Left cardiac atrium (tissue), 4 donors: Measurements from ENCODE around the gene RALGPS2. TPM values are rescaled to one million over a fixed set of nuclear protein-coding genes. Genes with fewer than 3 reads are reported as not detected.
"Not testable (repeated sequence)": the region's sequence is repeated elsewhere in the genome, so short reads cannot be mapped to it uniquely, and the experiment has no call there.

ENCODE experiments used
- ATAC-seq, 2 donors: fragments of 200-7000 bp; cut with Tn5 transposase; one replicate each; pipeline ENCODE4 v1.9.1; 2020; ENCODE audit warnings: mild to moderate bottlenecking in 2 of 2, moderate library complexity in 2 of 2
- DNase-seq: peaks from one replicate; pipeline ENCODE4 v3.0.0-alpha.2; 2020
- intact Hi-C, 2 donors: fragments of 100-400 bp; cut with DNase I; formaldehyde crosslinking; loops; one replicate each; pipeline versions ENCODE4 v1.14.1 to v1.15.1; 2022 to 2023
- total RNA-seq, 2 donors: library from RNA; stranded (reverse); fragmentation: NEBNext Ultra II Directional; extraction: Animal tissue kit (Norgen Biotek cat#: 25700); gene quantifications; one replicate each; pipeline ENCODE4 v1.2.1, GENCODE V29; 2021
- donor health status: DM: no; HTN: yes; CAD: no.
- donor health status: DM: no; HTN: yes; CAD: no; lungs with severe emphysema.
- donor health status: DM: yes; HTN: yes; CAD: no.
- donor health status: Dilated cardiomyopathy.

Gene RALGPS2
- total RNA-seq, 2 donors from 2014 or later: 9.6 to 17.6 TPM

DNA sequence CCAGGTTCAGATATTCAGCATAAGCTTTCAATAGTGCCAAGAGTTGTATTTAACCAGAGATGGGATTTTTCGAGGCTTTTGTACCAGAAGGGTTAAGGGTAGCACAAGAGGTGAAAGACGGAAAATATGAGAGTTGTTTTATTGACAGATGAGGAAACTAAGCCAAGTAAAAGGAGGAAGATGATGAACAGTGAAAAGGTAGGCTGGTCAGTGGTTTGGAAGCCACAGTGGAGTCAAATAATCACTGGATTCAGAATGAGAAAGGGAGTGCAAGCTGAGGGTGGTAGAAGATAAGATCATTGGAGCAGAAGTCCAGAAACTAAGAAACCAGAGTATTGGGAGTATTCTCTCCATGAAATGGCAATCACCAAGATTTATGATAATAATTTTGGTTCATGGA is 100.1 kb downstream of the RALGPS2 start:
- intact Hi-C loops: no loop called here
- ATAC-seq: no peak

DNA sequence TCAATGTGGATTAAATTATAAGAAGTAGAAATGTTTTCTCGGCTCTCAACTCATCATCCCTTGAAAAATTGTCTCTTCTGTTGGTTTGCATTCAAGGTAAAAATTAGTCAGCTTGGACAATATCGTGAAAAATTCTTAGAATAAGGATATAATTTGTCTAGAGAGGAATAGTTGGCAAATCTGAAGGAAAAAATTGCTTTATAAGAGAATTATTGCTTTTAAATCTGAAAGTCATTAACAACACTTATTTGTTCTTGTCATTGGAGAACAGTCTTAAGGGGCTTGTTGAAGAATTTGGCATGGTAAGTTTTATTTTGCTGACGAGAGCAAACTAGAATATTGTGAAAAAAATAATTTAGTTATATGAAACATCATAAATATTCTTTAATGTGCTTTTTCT is 119.4 kb downstream of the RALGPS2 start:
- intact Hi-C loops: no loop called here
- ATAC-seq (no peak), DNase-seq (no peak)

More for the DNA sequence above, 100.1 kb downstream of the RALGPS2 start:
- DNase-seq: no peak

DNA sequence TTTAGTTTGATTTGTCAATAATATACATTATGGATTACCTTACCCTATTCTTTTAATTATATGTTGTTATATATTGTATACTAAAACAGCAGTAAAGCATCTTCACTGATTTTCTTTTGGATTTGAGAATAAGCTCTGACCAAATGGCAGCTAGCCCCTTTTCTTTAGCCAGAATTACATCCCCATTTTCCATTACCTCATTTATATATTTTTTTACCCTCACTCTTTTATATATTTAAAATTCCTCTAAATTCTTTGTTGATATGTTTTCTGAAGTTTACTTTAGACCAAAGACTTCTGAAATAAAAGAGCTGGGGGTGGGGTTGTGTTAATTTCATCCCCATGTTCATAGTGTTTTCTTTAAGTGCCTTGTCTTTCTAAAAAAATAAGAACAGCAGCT is 121.3 kb downstream of the RALGPS2 start:
- ATAC-seq: no peak
- intact Hi-C loops: no loop called here
- no peak for DNase-seq

- ATAC-seq: peak in 1 of 2 donors; percentile 38
- DNase-seq: no peak
- intact Hi-C loops: no loop called here
Measured at GRCh38 chr1:178847396-178847849, 122.4 kb downstream of the RALGPS2 start.

DNA sequence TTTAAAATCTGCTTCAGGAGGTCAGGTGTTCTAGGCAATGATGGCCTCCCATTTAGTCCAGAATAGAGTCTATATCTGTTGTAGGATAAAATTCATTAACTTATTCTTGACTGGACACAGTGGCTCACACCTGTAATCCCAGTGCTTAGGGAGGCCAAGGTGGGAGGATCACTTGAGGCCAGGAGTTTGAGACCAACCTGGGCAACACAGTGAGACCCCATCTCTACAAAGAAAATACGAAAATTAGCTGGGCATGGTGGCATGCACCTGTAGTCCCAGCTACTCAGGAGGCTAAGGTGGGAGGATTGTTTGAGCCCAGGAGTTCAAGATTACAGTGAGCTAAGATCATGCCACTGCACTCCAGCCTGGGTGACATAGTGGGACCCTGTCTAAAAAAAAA is 122.9 kb downstream of the RALGPS2 start:
- intact Hi-C loops, ATAC-seq, DNase-seq: not testable (repeated sequence)

DNA sequence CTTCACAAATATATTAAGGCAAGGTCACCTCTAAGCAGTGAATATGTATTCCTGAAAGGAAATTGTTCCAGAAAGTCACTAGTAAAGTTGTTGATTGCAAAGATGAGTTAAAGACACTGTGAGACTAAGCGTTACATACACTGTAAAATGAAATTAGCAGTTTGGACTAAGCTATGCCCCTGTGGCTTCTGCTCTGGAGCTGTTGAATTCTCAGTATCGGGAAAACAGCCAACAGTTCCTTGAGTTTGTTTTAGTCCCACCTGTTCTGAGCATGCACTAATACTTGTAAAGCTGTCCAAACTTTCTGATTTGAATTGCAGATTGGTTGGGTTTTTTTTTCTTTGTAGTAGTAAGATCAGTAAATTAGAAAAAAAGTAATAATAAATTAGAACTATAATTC is 124.9 kb downstream of the RALGPS2 start:
- intact Hi-C loops: no loop called here
- DNase-seq: no peak
- no peak for ATAC-seq

DNA sequence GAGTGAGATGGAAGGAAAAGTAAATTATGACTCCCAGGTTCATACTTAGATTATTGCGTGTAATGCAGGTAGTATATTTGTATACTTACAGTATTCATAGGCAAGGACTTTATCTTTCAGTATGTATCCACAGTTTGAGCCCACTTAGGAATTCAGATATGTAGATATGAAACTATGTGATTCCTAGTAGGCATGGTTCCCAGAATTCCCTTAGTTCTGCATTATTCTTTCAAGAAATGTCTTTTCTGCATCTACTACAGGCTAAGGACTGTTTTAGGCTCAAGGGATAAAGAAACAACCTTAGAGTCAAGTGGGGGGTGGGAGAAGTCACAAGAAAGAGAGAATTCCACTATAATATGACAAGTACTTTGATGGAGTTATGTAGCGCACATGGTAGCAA is 132.1 kb downstream of the RALGPS2 start:
- DNase-seq (no peak), ATAC-seq (no peak)
- intact Hi-C loops: no loop called here

- intact Hi-C loops: no loop called here
- DNase-seq: no peak
- no peak for ATAC-seq
Measured at GRCh38 chr1:178862416-178862815, 137.4 kb downstream of the RALGPS2 start.

DNA sequence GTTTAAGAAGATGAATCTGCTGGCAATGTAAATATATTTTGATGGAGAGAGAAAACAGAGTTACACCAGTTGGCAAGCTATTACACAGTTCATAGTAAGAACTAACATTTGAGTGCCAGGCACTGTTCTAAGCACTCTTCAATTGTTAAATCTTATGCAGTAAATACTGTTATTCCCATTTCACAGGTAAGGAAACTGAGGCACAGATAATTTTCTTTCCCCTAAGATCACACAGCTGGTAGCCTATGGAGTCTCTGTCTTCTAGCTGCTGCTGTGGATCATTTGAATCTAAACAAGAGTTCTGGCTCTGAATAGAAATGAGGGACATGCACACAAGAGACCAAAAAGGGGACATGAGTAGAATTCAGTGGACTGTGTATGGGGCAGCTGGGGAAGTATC is 137.8 kb downstream of the RALGPS2 start:
- intact Hi-C loops: no loop called here
- ATAC-seq (no peak), DNase-seq (no peak)

DNA sequence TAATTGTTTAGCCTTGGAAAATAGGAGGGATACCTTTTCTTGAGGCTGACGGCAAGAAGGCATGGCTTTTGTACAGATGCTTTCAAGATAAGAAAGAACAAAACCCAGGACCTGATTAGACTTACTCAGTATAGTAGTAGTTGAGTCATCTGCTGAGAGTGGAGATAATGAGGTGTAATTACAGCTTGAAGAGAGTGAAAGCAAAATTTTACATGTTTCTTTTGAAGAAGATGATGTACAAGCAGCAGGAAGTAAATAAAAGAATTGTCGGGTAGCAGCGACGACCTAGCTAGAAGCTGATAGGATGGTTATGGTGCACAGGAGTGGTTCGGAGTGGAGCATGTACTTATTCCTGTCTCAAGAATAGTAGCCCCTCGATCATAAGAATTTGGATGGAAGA is 139.3 kb downstream of the RALGPS2 start:
- intact Hi-C loops: no loop called here

GRCh38 chr1:178867670-178868069 is 142.6 kb downstream of the RALGPS2 start:
- no peak for DNase-seq
- ATAC-seq: no peak
- intact Hi-C loops: no loop called here

More for the DNA sequence above, 139.3 kb downstream of the RALGPS2 start:
- DNase-seq (no peak), ATAC-seq (peak in 1 of 2 donors; percentile 16)

GRCh38 chr1:178868706-178869105 is 143.7 kb downstream of the RALGPS2 start:
- no peak for ATAC-seq
- intact Hi-C loops: no loop called here
- no peak for DNase-seq

GRCh38 chr1:178869119-178869697 is 144.2 kb downstream of the RALGPS2 start:
- ATAC-seq (peak; percentile 57 to 73), DNase-seq (no peak)
- intact Hi-C loops: no loop called here

GRCh38 chr1:178870221-178870620 is 145.2 kb downstream of the RALGPS2 start:
- intact Hi-C loops: no loop called here
- ATAC-seq (no peak), DNase-seq (no peak)

DNA sequence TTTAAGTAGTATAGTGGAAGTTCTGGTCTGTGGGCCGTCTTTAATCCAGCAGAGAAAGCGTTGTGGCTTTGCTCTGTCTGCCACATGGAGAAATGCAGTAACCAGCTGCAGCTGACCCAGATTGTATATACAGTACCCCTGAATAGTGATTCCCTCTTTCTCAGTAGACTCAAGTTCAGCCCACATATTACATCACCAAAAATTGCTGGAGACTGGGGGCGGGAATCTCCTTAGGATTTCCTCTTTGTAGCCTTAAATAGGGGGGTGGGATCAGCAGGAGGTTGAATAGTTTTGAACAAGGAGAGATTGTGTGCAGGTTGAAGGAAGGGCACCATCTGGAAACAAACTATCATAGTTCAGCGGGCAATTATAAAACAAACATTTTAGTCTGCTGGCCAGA is 145.9 kb downstream of the RALGPS2 start, which contains the start of gene ANGPTL1:
Gene ANGPTL1 (minus strand): TSS at position 134 of the 400 bp plus-strand sequence. CDS start 5,301 bp downstream, outside the sequence.
- intact Hi-C loops: no loop called here
- ATAC-seq: peak; percentile 34 to 65
- no peak for DNase-seq

DNA sequence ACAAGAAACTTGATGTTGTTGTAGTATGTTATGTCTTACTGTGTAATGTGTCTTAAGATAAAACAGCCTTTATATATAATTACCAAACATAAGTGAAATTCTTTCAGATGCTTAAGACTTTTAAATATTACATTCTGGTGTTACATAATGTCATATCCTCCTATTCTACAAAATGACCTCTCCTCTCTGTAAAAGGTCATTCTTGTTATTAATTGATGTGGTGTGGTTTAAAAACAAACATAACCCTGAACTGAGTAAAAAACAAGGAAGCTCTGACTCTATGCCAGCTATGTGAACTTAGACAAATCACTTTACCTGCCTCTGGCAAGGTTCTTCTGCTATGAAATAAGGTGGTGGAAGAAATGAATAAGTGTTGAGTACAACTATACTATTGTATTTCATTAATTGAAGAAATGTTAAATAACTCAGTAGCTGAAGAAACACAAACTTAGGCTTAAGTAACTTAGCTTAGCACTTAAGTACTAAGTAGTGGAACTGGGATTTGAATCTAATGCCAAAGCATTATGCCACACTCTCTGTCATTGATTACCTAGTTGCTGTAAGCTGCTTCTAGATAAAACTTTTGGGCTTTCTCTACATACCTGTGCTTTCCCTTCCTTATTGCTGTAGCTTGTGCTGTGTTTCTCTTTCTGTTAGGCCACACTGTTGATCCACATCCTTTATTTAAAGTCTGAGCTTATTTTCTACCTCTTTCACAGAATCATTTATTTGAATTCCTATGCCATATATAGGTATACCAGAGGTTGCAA is 146.7 kb downstream of the RALGPS2 start:
- ATAC-seq (no peak), DNase-seq (no peak)
- intact Hi-C loops: no loop called here

GRCh38 chr1:178874966-178875365 is 149.9 kb downstream of the RALGPS2 start:
- intact Hi-C loops: no loop called here
- no peak for DNase-seq
- no peak for ATAC-seq

DNA sequence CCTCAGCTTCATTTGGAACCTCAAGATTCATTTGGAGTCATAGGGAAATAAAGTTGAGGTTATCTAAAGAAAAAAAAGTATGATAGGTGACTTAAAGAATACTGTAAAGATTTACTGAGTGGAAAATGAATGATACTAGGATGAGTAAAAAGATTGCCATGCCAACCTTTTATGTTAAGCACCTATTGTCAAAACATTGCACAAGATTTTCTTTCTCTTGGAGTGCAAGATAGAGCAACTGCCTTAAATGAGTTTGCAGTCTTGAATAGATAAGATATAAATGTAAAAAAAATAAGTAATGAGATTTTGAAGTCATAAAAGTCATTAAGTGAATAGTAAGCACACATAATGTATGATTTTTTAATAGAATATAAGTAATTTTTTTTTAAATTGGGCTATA is 150.9 kb downstream of the RALGPS2 start:
- ATAC-seq (peak in 1 of 2 donors; percentile 34), DNase-seq (no peak)
- intact Hi-C loops: no loop called here

- DNase-seq: no peak
- ATAC-seq: no peak
- intact Hi-C loops: no loop called here
Measured at GRCh38 chr1:178877896-178878295, 152.9 kb downstream of the RALGPS2 start.

DNA sequence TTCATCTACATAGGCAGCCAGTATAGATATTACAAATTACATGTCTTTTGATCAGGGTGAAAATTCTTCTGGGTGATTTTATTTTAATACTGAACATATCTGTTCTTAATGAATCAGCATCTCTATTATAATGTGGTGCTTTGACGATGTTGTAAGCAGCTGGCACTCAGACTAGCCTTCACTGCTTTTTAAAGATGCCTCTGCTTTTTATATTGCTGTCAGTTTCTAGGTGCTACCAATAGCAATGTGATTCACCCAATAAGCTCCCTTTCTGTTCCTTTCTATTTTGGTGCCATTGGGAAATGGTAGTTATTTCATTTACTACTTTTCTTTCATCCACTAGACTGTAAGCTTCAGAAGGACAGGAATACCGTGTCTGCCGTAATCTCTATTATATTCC is 156.9 kb downstream of the RALGPS2 start:
- intact Hi-C loops: no loop called here
- ATAC-seq: no peak

GRCh38 chr1:178885869-178886268 is 160.8 kb downstream of the RALGPS2 start:
- DNase-seq (no peak), ATAC-seq (no peak)
- intact Hi-C loops: no loop called here

More for the DNA sequence above, 156.9 kb downstream of the RALGPS2 start:
- DNase-seq: no peak
